Activated CD8-positive, alpha-beta memory T cell treated with anti-CD3 and anti-CD28 coated beads for 48 hours (primary cell): Measurements from ENCODE around the gene ATXN1.

Experiments used
- DNase-seq, 3 experiments: peaks; one replicate each; pipeline ENCODE4 v3.0.0-alpha.2; 2020; ENCODE audit warnings: low read depth in 2 of 3, low spot score in 2 of 3

The ATXN1 gene

GRCh38 chr6:16483315-16483875, 277.9 kb downstream of the ATXN1 start:
- DNase-seq: no peak

GRCh38 chr6:16482702-16483314, 278.5 kb downstream of the ATXN1 start:
- DNase-seq: no peak

GRCh38 chr6:16481697-16482399, 279.4 kb downstream of the ATXN1 start:
- DNase-seq: no peak

GRCh38 chr6:16480763-16481560, 280.3 kb downstream of the ATXN1 start:
- no peak for DNase-seq

GRCh38 chr6:16477367-16478149, 283.7 kb downstream of the ATXN1 start:
- no peak for DNase-seq

GRCh38 chr6:16476861-16477260, 284.4 kb downstream of the ATXN1 start:
- DNase-seq: no peak

- DNase-seq: no peak
Measured at GRCh38 chr6:16475494-16475781, 285.8 kb downstream of the ATXN1 start.

GRCh38 chr6:16474772-16475493, 286.3 kb downstream of the ATXN1 start:
- no peak for DNase-seq

GRCh38 chr6:16473908-16474771, 287.1 kb downstream of the ATXN1 start:
- DNase-seq: no peak

- DNase-seq: no peak
Measured at GRCh38 chr6:16473184-16473907, 287.9 kb downstream of the ATXN1 start.

GRCh38 chr6:16472349-16473069, 288.8 kb downstream of the ATXN1 start:
- DNase-seq: no peak

- no peak for DNase-seq
Measured at GRCh38 chr6:16471910-16472297, 289.4 kb downstream of the ATXN1 start.

- no peak for DNase-seq
Measured at GRCh38 chr6:16471222-16471909, 289.9 kb downstream of the ATXN1 start.

- DNase-seq: no peak
Measured at GRCh38 chr6:16470502-16471221, 290.6 kb downstream of the ATXN1 start.

GRCh38 chr6:16468991-16469615, 292.2 kb downstream of the ATXN1 start:
- DNase-seq: no peak

- DNase-seq: no peak
Measured at GRCh38 chr6:16466800-16467553, 294.3 kb downstream of the ATXN1 start.
